LNCaP clone FGC (cell line): Measurements from ENCODE around the gene PTPRG.

Experiments
- DNase-seq: peaks from one replicate; pipeline ENCODE4 v3.0.0-alpha.2; 2011; ENCODE audit warnings: low read depth
- H3K4me3 ChIP-seq: 2 replicates; pipeline ENCODE4 v1.5.1; 2011; ENCODE audit warnings: mild to moderate bottlenecking, low read depth, low read length, control low read depth
- TF ChIP-seq, protein P1 (sequence below): IDR thresholded peaks from 2 replicates; pipeline ENCODE4 v1.5.1; 2012; ENCODE audit warnings: mild to moderate bottlenecking; ENCODE audit not compliant: control insufficient read depth, insufficient read depth; ENCODE audit errors: extremely low read depth

Gene PTPRG

GRCh38 chr3:61863579-61863978 is 302.2 kb downstream of the PTPRG start:
- DNase-seq = no peak
- no peak overlapping the region for H3K4me3 ChIP-seq
- TF ChIP-seq, protein P1, sequence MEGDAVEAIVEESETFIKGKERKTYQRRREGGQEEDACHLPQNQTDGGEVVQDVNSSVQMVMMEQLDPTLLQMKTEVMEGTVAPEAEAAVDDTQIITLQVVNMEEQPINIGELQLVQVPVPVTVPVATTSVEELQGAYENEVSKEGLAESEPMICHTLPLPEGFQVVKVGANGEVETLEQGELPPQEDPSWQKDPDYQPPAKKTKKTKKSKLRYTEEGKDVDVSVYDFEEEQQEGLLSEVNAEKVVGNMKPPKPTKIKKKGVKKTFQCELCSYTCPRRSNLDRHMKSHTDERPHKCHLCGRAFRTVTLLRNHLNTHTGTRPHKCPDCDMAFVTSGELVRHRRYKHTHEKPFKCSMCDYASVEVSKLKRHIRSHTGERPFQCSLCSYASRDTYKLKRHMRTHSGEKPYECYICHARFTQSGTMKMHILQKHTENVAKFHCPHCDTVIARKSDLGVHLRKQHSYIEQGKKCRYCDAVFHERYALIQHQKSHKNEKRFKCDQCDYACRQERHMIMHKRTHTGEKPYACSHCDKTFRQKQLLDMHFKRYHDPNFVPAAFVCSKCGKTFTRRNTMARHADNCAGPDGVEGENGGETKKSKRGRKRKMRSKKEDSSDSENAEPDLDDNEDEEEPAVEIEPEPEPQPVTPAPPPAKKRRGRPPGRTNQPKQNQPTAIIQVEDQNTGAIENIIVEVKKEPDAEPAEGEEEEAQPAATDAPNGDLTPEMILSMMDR = no peak

DNA sequence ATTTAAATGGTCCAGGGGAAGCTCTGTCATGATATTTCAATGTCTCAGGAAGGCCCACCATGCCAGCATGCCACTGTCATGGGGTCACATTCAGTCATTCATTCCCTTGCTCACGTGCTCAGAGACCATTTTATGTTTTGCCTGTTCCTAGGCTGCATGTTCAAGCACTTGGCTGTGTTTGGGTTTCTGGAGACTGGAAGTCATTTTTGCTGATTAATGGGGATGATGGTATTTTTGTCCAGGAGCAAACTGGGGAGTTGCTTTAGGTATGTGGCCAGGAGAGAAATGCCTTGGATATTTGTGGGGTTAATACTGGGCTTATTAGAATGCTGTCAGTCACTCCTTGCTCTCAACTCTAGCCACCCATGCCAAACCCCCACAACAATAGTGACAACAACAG is 303.5 kb downstream of the PTPRG start:
- DNase-seq = no peak
- TF ChIP-seq, protein P1 = no peak

DNA sequence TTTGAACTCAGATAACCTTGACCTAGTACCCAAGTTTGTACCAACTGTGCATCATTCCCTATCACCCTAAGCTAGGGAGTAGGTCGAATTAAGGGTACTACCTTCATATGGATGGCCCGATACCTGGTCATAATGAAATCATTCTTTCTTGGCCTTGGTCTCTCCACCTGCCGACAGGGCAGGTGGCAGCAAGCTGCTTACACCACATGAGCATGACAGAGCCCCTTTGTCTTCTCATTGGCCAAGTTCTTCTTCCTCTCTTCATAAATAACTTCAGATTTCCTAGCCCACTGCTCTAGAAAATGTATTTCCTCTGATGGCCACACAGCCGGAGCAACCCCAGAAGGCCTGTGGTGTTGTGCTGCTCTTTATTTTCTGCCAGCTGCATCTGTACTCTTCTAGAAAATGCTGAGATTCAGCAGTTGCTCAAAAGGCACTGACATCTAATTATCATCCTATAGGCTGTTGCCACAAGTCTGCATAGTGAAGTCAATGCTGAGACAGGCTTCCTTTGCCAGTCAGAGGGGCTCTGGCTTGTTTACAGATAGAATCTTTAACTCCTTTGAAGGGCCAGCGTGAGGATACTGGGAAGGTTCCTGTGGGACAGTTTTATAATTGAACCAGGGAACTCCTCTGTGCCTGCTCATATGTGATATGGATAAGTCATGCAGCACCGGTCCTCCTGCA is 304.2 kb downstream of the PTPRG start:
- DNase-seq = no peak
- H3K4me3 ChIP-seq = no peak overlapping the region
- TF ChIP-seq, protein P1 = no peak

More for the DNA sequence above, 303.5 kb downstream of the PTPRG start:
- H3K4me3 ChIP-seq = no peak overlapping the region

DNA sequence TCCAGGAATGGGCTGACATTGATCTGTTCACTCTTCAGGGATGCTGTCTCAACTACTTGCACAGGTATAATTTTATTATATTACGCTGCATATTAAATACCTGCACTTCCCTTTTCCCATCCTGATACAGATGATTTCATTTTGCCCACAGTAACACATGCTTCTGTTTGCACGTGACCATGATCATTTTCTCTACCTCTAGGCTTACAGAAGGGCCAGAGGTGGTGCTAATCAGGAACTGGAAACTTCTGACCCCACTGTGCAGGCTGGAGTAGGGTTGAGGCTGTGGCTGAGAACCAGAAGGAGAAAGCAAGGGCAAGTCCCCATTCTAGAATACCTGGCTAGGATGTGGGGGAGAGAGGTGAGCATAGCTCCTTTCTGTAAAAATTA is 304.8 kb downstream of the PTPRG start:
- no peak overlapping the region for H3K4me3 ChIP-seq
- TF ChIP-seq, protein P1 = no peak
- no peak for DNase-seq

GRCh38 chr3:61866961-61867461 is 305.6 kb downstream of the PTPRG start:
- TF ChIP-seq, protein P1 = no peak
- H3K4me3 ChIP-seq = no peak overlapping the region
- DNase-seq = no peak

DNA sequence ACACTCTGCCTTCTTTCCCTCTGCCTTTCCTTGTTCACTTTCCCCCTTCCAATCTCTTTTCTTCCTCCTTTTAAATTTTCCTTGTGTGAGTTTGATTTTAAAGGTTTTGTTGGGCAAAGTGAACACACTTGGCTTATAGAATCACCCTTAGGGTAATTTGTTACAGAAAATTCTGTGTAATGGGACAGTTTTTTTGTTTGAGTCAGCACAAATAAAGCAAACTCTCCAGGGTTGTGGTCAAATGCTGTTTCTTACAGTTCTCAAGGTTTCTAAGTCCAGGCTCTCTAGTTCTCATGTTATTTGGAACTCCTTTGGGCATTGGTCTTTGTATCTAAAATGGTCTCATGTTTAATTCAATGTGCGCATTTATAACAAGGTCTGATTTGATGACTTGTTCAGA is 307.1 kb downstream of the PTPRG start:
- H3K4me3 ChIP-seq = no peak overlapping the region
- DNase-seq = no peak
- TF ChIP-seq, protein P1 = no peak

DNA sequence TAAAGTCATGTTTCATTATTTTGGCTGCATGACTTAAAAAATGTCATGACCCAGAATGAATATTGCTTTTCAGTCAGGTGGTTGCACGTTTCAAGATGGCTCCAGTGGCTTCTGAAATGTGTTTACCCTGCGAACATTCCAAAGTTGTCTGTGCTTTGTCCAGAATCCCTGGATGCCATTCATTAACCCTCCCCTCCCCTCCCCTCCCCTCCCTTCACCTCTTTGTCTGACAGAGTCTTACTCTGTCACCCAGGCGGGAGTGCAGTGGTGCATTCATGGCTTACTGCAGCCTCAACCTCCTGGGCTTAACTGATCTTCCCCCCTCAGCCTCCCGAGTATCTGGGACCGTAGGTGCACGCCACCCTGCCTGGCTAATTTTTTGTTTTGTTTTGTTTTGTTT is 308.0 kb downstream of the PTPRG start:
- DNase-seq = no peak
- H3K4me3 ChIP-seq = no peak overlapping the region
- TF ChIP-seq, protein P1 = no peak
